HG03558 (cell line): ENCODE data around the gene OSBPL8.

ENCODE experiments used
- ATAC-seq: cut with Tn5 transposase; IDR thresholded peaks from one replicate; pipeline ENCODE4 v1.9.1; 2021; ENCODE audit warnings: moderate number of reproducible peaks; ENCODE audit not compliant: unreplicated experiment; ENCODE audit errors: extremely low read depth

OSBPL8 gene

DNA sequence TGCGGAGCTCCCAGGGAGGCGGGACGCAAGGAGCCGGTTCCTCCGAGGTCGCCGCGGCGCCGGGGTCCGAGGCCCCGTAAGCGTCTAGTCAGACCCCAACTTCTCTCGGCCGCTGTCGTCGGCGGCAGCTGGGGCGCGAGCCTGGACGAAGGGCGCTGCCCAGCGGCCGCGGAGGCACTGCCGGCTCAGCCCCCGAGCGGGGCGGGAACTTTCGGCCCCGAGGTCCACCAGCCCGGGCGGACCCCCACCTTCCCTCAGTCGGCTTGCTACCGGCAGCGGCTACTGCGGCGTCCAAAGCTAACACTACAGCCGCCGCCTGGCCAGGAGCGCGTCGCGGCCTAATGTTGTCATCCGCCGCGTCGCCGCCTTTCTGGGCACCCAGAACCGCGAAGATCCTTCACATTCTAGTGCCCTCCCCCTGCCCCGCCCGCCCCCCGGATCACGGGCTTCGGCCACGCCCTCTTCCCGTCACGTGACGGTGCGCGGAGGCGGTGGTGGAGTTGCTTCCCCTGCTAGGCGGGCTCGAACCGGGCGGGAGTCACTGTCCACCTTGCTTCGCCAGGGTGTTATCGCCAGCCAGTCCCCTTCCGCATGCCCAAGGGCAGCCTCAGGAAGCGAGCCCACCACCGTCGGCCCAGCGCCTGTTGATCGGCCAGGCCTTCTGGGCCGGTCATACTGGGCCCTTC is at the start of gene OSBPL8:
Gene OSBPL8 (minus strand): TSS at position 372 of the 686 bp plus-strand sequence. CDS start 72,220 bp downstream, outside the sequence.
- peak; percentile 53 for ATAC-seq

GRCh38 chr12:76608070-76608469 is 48.5 kb upstream of the OSBPL8 start:
- ATAC-seq: no peak

- ATAC-seq: no peak
Measured at GRCh38 chr12:76595056-76595455, 35.5 kb upstream of the OSBPL8 start.

GRCh38 chr12:76591476-76591875 is 31.9 kb upstream of the OSBPL8 start:
- no peak for ATAC-seq

GRCh38 chr12:76590131-76590530 is 30.6 kb upstream of the OSBPL8 start:
- ATAC-seq: no peak

GRCh38 chr12:76588881-76589565 is 29.5 kb upstream of the OSBPL8 start:
- ATAC-seq: no peak

GRCh38 chr12:76587428-76588178 is 28.0 kb upstream of the OSBPL8 start:
- ATAC-seq: no peak

GRCh38 chr12:76586764-76587395 is 27.3 kb upstream of the OSBPL8 start:
- peak; percentile 48 for ATAC-seq

- ATAC-seq: no peak
Measured at GRCh38 chr12:76583301-76583700, 23.7 kb upstream of the OSBPL8 start.

GRCh38 chr12:76573840-76574373 is 14.3 kb upstream of the OSBPL8 start:
- no peak for ATAC-seq

- ATAC-seq: no peak
Measured at GRCh38 chr12:76571256-76571655, 11.7 kb upstream of the OSBPL8 start.

DNA sequence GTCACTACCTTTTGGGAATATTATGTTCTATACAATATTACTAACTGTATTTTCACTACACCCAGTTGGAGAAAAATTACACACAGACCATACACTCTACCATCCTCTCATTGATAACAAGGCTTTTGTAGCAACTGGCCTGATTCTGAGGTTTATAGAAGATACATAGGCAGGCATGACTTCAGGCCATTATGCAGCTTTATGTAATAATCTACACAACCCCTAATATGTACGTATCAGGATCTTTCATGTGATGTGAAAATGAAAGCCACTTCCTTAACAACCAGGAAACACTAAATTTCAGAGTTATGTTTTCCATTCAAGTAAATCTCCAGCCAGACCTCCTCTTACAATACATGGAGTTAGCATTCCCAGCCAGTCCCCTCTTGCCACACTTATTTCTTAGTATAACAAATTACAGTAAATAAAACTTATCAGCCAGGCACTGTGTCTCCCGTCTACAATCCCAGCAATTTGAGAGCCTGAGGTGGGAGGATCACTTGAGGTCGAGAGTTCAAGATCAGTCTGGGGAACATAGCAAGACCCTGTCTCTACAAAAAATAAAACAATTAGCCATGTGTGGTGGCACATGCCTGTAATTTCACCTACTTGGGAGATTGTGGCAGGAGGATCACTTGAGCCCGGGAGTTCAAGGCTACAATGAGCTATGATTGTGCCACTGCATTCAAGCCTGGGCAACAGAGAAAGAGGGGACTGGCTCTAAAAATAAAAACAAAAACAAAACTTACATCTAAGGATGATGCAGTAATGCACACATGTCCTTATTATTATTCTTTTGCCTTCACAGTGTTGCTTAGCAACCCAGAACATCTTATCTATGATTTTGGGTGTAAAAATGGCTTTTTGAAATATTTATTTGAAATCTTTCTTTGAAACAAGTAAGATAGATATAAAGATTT is 10.4 kb upstream of the OSBPL8 start:
- ATAC-seq: no peak

DNA sequence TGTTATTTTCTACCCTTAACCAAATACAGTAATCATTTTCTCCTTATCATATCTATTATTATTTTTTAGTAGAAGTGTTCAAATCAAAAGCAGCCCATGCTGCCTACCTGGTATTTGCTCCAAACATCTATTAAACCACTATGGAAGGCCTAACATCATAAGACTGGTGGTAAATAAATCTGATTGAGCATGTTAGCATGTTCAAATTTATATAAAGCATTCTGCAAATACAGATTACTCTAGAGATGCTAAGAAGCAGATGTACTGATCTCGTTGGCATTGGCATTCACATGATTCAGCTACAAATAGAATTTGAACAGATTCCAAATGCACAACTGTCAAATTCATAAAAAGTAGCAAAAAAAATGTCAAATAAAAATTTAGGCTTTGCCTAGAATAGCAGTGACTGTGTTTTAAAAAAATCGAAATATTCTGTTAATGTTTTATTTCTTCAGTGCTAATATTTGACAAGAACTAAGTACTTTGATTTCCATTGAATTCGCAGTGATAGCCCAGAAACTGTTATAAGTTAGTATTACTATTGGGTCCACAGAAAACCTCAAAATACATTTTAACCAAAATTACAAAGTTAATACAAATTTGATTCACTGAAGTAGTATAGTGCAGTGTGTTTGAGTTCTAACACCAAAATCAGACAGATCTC is 9.4 kb upstream of the OSBPL8 start:
- no peak for ATAC-seq

DNA sequence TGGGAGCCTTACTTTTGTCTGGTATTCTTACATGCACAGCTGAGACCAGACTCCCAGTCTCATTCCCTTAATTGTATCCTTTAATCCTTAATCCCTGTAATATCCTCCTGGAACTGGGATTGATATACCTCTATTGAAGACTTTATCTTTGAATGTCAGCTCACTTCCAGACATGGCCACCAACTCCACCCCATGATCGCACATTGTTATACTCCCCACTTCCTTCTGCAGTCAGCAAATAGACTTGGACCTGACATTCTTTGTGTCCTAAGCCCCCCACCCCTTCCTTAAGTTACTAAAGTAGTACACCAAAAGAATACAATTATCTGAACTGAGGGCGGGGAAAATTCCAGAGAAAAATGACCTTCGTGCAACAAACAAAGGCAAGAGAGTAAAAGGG is 8.6 kb upstream of the OSBPL8 start:
- no peak for ATAC-seq

DNA sequence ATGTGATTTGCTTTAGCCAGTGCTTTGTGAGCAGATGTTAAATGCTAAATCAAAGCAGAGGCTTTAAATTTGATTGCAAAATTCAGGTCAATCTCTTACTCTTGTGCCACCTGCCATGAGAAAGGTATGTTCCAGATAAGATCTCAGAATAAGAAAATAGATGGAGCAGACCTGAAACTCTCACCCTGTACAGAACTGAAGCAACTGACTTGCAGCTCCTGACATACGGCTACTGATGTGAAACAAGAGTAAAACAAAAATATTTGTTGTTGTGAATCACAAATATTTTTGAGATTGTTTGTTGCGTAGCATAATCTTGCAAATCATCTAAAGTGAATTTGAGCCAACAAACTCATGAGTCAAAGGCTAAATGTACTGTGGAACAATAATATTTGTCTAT is 3.5 kb upstream of the OSBPL8 start:
- no peak for ATAC-seq

GRCh38 chr12:76562130-76562529 is 2.6 kb upstream of the OSBPL8 start:
- ATAC-seq: no peak

DNA sequence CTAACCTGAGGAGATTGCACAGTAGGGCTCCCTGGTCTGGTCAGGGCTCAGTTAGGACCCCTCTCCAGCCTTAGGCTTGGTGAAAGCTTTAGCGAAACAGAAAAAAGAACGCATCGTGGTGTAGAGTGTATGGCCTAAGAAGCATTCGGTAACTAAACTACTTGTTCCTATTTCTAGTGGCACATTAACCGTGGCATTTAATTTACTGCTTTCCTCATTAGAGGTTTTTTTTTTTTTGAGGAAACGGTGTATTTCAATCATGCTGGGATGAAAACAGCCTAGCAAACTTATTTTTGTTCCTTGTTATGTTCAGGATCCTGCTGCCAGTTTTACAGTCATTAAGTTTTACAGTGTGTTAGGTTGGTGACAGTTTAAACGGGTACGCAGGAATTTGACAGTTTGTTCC is 518 bp upstream of the OSBPL8 start:
- ATAC-seq: peak; percentile 30

DNA sequence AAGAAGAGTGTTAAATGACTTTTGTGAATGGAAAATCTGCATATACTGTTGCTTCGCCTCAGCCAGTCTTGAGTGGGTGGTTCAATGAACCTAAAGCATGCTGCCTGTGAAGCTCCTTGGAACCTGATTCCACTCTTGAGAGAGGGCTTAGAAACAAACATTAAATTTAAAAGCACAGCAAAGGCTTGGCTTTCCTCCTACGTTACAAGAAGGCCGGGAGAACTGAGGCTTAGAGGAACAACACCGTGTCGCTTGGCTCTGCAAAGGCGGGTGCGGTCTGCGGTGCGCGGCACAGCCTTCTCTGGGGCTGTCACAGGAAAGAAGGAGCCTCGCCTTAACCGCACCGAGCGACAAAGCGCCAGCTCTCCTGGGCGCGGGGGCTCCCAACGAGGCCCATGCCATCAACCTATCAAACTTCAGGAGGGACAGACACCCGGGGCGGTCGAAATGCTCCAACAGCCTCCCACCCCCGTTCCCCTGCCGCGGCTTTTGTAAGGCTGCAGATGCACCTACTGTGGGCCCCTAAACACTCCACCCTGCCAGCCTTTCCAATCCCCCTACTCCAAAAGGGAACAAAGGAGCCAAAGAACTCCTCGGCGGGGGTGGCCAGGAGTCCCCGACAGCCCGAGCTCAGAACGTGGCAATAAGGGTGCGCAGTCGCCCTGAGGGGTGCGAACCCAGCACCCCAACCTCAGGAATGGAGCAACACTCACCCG is 729 bp downstream of the OSBPL8 start:
- peak; percentile 28 for ATAC-seq
